ENCODE results near the gene RPP25L. TPM values are rescaled to one million over a fixed set of nuclear protein-coding genes. Genes with fewer than 3 reads are reported as not detected.

Gene RPP25L
- total and polyA plus RNA-seq, 9 of the 15 experiments (the other 6 are each of a cell fraction or from before 2014, with no cell fraction given): 16.3 to 43.7 (median 29.0) TPM

- TF ChIP-seq, protein P1, sequence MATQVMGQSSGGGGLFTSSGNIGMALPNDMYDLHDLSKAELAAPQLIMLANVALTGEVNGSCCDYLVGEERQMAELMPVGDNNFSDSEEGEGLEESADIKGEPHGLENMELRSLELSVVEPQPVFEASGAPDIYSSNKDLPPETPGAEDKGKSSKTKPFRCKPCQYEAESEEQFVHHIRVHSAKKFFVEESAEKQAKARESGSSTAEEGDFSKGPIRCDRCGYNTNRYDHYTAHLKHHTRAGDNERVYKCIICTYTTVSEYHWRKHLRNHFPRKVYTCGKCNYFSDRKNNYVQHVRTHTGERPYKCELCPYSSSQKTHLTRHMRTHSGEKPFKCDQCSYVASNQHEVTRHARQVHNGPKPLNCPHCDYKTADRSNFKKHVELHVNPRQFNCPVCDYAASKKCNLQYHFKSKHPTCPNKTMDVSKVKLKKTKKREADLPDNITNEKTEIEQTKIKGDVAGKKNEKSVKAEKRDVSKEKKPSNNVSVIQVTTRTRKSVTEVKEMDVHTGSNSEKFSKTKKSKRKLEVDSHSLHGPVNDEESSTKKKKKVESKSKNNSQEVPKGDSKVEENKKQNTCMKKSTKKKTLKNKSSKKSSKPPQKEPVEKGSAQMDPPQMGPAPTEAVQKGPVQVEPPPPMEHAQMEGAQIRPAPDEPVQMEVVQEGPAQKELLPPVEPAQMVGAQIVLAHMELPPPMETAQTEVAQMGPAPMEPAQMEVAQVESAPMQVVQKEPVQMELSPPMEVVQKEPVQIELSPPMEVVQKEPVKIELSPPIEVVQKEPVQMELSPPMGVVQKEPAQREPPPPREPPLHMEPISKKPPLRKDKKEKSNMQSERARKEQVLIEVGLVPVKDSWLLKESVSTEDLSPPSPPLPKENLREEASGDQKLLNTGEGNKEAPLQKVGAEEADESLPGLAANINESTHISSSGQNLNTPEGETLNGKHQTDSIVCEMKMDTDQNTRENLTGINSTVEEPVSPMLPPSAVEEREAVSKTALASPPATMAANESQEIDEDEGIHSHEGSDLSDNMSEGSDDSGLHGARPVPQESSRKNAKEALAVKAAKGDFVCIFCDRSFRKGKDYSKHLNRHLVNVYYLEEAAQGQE (IDR thresholded peaks at IDR 0.05; ENCODE audit: borderline replicate concordance): peak; percentile 60
- TF ChIP-seq, protein P1 (CRISPR knock-in tag; IDR thresholded peaks at IDR 0.05; ENCODE audit: low read depth): no peak
- TF ChIP-seq ILF3 (IDR thresholded peaks at IDR 0.05; ENCODE audit: borderline replicate concordance): no peak
- TF ChIP-seq PCBP1 (IDR thresholded peaks at IDR 0.05; ENCODE audit: low read depth, low read length, poor library complexity, severe bottlenecking): no peak
- peak; percentile 91 for TF ChIP-seq RBFOX2 (IDR thresholded peaks at IDR 0.05; ENCODE audit: low read depth, low read length)
- TF ChIP-seq CCNT2 (IDR thresholded peaks at IDR 0.05; ENCODE audit: borderline replicate concordance, extremely low read depth, insufficient read length, low read depth, low read length): peak; percentile 64
- TF ChIP-seq CREB3L1 (IDR thresholded peaks at IDR 0.05; ENCODE audit: borderline replicate concordance, low read depth): no peak
- TF ChIP-seq TRIM28 (IDR thresholded peaks at IDR 0.05): no peak
These were observed at the start of gene RPP25L (continued) for GRCh38 chr9:34611811-34612787.

Data from K562 (cell line).